HL-60 (cell line): ENCODE results near the gene LSAMP.

Source experiments
- DNase-seq, 2 experiments: peaks; one replicate each; pipeline ENCODE4 v3.0.0-alpha.2; 2010 to 2020; ENCODE audit warnings: low read depth in 1 of 2, low spot score in 1 of 2
- H3K27ac ChIP-seq: fragments of 250-450 bp; sonication (Bioruptor Pico); replicated peaks from 2 replicates; pipeline ENCODE4 v1.5.1; 2020; ENCODE audit warnings: mild to moderate bottlenecking, moderate library complexity
- H3K27me3 ChIP-seq: fragments of 250-450 bp; sonication (Bioruptor Pico); 2 replicates; pipeline ENCODE4 v1.5.1; 2021; ENCODE audit warnings: mild to moderate bottlenecking, moderate library complexity; ENCODE audit not compliant: insufficient read depth, poor library complexity, severe bottlenecking
- H3K4me3 ChIP-seq: replicated peaks from 2 replicates; pipeline ENCODE4 v1.5.1; 2011; ENCODE audit warnings: mild to moderate bottlenecking, control low read depth, low read length; ENCODE audit not compliant: insufficient read depth
- CTCF ChIP-seq: IDR thresholded peaks from one replicate; pipeline ENCODE4 v1.5.1; 2011; ENCODE audit warnings: low read length, control low read depth, inconsistent platforms; ENCODE audit not compliant: insufficient read depth
- GABPA ChIP-seq: IDR thresholded peaks from 2 replicates; pipeline ENCODE4 v1.6.1; 2012; ENCODE audit warnings: low read depth
- POLR2AphosphoS5 ChIP-seq: IDR thresholded peaks from 2 replicates; pipeline ENCODE4 v1.6.1; 2012; ENCODE audit warnings: low read depth
- SPI1 ChIP-seq: IDR thresholded peaks from 2 replicates; pipeline ENCODE4 v1.6.1; 2012; ENCODE audit warnings: low read depth, mild to moderate bottlenecking, borderline replicate concordance
- TF ChIP-seq, protein P1 (sequence below): IDR thresholded peaks from 2 replicates; pipeline ENCODE4 v1.6.1; 2012; ENCODE audit warnings: low read depth; ENCODE audit not compliant: insufficient replicate concordance

Gene LSAMP

DNA sequence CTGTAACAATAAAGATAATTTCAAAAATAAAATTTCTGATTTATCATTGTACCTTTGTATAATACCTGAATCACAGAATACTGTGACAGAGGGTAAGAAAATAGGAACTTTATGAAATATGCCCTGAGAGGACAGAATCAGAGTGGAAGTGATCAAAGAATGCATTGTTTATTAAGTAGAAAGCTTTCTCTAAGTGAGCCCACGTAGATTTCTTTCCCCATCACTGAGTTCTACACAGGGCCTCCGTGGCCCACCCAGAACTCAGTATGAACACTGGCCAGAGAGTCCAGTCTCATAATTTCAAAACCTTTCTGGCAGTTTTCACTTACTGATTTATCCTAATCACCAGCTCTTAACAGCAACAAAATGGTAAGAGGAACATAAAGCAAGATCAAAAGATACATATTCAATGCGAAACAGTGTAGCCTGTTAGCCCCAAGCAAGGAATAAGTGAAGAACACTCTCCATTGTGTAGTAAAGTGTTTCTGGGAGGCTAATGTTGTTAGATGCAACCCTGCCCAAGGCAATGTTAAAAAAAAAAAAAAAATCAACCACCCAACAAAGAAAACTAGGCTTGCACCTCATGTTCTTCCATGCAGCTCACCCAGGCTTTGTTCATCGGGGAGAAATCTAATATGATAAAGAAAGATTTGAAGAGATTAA, 341.3 kb downstream of the LSAMP start:
- TF ChIP-seq SPI1: no peak
- TF ChIP-seq POLR2AphosphoS5: no peak
- TF ChIP-seq GABPA: no peak
- TF ChIP-seq CTCF: no peak

DNA sequence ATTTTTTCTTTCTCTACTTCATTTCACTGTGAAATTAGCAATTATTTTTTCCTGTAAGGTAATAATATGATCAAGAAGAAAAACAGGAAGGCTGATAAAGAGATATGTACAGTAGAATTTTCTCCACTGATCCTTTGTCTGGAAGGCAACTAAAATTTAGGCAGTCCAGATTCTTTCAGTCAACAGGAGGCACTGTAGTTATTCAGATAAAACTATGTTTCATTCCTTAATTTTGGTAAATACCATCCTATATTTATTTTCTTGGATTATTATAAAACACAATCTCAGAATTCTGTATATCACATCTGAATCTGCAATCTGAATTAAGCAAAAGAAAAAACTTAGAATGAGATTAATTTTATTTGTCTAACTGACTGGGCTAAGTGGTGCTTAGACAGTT, 343.2 kb downstream of the LSAMP start:
- no peaks in the 10 kb centered on the region for H3K27me3 ChIP-seq
- no peak overlapping the region for H3K4me3 ChIP-seq
- TF ChIP-seq SPI1 (no peak), CTCF (no peak), GABPA (no peak), POLR2AphosphoS5 (no peak)
- TF ChIP-seq, protein P1, sequence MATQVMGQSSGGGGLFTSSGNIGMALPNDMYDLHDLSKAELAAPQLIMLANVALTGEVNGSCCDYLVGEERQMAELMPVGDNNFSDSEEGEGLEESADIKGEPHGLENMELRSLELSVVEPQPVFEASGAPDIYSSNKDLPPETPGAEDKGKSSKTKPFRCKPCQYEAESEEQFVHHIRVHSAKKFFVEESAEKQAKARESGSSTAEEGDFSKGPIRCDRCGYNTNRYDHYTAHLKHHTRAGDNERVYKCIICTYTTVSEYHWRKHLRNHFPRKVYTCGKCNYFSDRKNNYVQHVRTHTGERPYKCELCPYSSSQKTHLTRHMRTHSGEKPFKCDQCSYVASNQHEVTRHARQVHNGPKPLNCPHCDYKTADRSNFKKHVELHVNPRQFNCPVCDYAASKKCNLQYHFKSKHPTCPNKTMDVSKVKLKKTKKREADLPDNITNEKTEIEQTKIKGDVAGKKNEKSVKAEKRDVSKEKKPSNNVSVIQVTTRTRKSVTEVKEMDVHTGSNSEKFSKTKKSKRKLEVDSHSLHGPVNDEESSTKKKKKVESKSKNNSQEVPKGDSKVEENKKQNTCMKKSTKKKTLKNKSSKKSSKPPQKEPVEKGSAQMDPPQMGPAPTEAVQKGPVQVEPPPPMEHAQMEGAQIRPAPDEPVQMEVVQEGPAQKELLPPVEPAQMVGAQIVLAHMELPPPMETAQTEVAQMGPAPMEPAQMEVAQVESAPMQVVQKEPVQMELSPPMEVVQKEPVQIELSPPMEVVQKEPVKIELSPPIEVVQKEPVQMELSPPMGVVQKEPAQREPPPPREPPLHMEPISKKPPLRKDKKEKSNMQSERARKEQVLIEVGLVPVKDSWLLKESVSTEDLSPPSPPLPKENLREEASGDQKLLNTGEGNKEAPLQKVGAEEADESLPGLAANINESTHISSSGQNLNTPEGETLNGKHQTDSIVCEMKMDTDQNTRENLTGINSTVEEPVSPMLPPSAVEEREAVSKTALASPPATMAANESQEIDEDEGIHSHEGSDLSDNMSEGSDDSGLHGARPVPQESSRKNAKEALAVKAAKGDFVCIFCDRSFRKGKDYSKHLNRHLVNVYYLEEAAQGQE: no peak
- DNase-seq: no peak
- H3K27ac ChIP-seq: no peak overlapping the region

More for the DNA sequence above, 341.3 kb downstream of the LSAMP start:
- no peaks in the 10 kb centered on the region for H3K27me3 ChIP-seq
- no peak overlapping the region for H3K27ac ChIP-seq
- no peak for DNase-seq
- no peak overlapping the region for H3K4me3 ChIP-seq

GRCh38 chr3:116097226-116097625, 348.1 kb downstream of the LSAMP start:
- no peak overlapping the region for H3K4me3 ChIP-seq
- TF ChIP-seq GABPA (no peak), CTCF (no peak), SPI1 (no peak)
- TF ChIP-seq, protein P1: no peak
- no peak for DNase-seq
- H3K27me3 ChIP-seq: no peaks in the 10 kb centered on the region
- H3K27ac ChIP-seq: no peak overlapping the region

DNA sequence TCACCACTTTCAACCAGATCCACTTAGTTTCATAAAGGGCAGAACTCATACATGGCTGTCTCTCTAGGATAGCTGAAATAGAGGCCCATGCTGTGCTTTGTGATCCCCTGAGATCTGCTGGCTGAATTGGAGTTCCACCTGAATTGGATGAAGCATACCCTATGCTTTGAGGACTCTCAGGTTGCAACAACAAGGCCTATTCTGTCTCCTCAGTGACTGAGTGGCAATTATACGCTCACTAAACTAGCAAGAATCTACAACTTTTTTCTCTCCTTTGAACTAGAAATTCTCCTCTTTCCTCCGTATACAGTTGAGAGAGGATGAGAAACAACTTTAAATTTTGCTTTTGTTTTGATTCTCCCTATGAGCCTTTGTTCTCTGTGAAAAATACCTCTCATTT, 348.7 kb downstream of the LSAMP start:
- DNase-seq: no peak
- Histone ChIP-seq H3K27me3 (no peaks in the 10 kb centered on the region), H3K27ac (no peak overlapping the region), H3K4me3 (no peak overlapping the region)
- TF ChIP-seq GABPA: no peak
- TF ChIP-seq, protein P1: no peak
- no peak for TF ChIP-seq SPI1
- no peak for TF ChIP-seq POLR2AphosphoS5
